SK-N-SH treated with all-trans-retinoic acid at 6 μM for 48 hours (cell line): ENCODE results near the gene KLK3.

Experiments
- ARNTL ChIP-seq: fragments of 450-650 bp; formaldehyde crosslinking; IDR thresholded peaks from 2 replicates; pipeline ENCODE4 v1.5.0; 2020; ENCODE audit warnings: low read depth, mild to moderate bottlenecking, moderate library complexity, borderline replicate concordance
- SNAI2 ChIP-seq: fragments of 250-450 bp; sonication (Bioruptor Pico); IDR thresholded peaks from 2 replicates; pipeline ENCODE4 v1.5.0; 2020; ENCODE audit warnings: mild to moderate bottlenecking, moderate library complexity

DNA sequence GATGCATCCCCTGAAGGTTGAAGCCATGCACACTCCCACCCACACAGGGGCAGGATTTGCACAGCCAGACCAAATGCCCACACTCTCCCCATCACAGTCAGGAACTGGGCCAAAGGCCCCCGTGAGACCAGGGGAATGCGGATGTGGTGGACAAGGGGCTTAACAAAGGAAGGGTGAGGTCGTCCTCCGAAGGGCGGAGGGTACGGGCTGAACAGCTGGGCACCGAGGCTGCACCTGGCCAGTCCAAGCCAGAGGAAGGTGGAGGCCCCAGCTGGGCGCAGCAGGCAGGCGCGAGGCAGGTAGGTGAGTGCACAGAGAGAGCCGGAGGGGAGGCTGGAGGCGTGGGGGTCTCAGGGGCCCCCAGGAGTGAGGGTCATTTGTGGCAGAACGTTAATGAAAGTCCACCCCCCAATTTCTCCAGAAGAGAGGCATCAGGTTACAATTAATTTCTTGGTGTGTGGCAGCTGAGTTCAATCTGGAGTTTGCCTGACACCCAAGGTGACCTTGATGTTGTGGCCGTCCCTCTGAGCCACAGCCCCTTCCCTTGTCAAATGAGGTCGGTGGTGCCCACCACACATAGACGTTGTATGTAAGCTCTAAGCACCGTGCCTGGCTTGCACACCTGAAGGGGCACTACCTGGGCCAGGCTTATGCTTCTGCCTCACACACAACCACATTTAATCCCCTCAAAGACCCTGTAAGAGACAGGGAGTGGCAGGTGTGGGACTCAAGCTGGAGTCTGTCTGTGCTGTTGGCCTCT lies 24.3 kb upstream of the KLK3 start:
- no peak for TF ChIP-seq ARNTL (CRISPR knock-in tag)
- no peak for TF ChIP-seq SNAI2 (CRISPR knock-in tag)
